ENCODE measurements around the gene TMEM26. TPM values are rescaled to one million over a fixed set of nuclear protein-coding genes. Genes with fewer than 3 reads are reported as not detected.

TMEM26 gene
- total RNA-seq, 1 donor from 2014 or later = 0.46 TPM

DNA sequence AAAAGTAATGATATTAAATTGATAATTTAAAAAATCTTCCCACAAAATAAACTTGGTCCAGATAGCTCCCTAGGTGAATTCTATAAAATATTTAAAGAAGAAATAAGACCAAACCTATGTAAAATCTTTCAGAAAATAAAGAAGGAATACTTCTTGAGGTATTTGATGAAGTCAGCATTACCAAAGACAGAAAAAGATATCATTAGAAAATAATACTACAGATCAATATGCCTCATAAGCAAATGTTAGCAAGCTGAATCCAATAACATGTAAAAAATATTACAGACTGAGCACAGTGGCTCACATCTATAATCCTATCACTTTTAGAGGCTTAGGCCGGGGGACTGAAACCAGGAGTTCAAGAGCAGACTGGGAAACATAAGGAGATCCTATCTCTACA lies 30.0 kb downstream of the TMEM26 start:
- H3K4me1 ChIP-seq = no peaks in the 10 kb centered on the region
- no peaks in the 10 kb centered on the region for H3K27me3 ChIP-seq
- intact Hi-C loops (cut with DNase I) = no loop called here
- H3K4me3 ChIP-seq = no peak overlapping the region
- ATAC-seq (no peak), DNase-seq (no peak)
- H3K9me3 ChIP-seq = peaks cover 24% of the 10 kb centered on the region
- H3K27ac ChIP-seq = no peak overlapping the region
- TF ChIP-seq, protein P1, sequence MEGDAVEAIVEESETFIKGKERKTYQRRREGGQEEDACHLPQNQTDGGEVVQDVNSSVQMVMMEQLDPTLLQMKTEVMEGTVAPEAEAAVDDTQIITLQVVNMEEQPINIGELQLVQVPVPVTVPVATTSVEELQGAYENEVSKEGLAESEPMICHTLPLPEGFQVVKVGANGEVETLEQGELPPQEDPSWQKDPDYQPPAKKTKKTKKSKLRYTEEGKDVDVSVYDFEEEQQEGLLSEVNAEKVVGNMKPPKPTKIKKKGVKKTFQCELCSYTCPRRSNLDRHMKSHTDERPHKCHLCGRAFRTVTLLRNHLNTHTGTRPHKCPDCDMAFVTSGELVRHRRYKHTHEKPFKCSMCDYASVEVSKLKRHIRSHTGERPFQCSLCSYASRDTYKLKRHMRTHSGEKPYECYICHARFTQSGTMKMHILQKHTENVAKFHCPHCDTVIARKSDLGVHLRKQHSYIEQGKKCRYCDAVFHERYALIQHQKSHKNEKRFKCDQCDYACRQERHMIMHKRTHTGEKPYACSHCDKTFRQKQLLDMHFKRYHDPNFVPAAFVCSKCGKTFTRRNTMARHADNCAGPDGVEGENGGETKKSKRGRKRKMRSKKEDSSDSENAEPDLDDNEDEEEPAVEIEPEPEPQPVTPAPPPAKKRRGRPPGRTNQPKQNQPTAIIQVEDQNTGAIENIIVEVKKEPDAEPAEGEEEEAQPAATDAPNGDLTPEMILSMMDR (IDR thresholded peaks at IDR 0.05) = no peak
- no peaks in the 10 kb centered on the region for H3K36me3 ChIP-seq

DNA sequence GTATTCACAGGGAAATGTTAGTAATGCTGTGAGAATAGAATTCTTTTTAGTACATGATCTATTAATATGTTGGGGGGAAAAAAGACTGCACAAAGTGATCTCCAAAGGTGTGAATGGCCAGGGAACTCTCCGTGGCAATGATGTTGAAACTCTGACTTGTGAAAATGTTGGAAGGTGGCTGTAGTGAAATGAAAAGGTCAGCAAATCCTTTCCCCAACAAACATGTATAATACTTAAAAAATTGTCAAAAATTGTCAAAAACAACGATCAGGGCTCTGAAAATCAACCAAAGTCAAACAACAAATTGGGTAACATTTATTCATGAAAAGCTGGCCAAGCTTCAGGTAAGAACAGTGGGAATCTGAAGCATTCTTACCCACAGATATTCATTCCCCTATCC lies 35.5 kb downstream of the TMEM26 start:
- DNase-seq (no peak), ATAC-seq (no peak)
- H3K27ac ChIP-seq = no peak overlapping the region
- intact Hi-C loops (cut with DNase I) = no loop called here
- no peaks in the 10 kb centered on the region for H3K36me3 ChIP-seq
- no peaks in the 10 kb centered on the region for H3K27me3 ChIP-seq
- TF ChIP-seq, protein P1 (IDR thresholded peaks at IDR 0.05) = no peak
- H3K4me1 ChIP-seq = no peaks in the 10 kb centered on the region
- no peak overlapping the region for H3K4me3 ChIP-seq
- H3K9me3 ChIP-seq = peaks cover 7% of the 10 kb centered on the region

DNA sequence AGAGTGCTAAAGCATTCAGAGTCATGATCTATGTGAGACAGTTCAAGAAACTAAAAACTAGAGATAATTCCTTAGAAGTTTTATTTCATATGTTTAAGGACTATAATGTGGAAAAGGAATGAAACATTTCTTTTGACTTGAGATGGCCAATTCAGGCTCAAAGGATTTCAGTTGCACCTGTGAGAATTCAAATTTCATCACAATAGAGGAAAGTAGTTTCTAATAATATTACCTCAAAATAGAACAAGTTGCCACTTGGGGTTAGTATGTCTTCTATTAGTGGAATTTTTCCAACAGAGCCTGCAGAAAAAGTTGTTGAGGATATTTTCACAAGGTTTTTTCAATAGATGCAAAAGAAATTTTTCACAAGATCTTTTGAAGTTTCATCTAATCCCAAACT lies 37.4 kb downstream of the TMEM26 start:
- ATAC-seq (no peak), DNase-seq (no peak)
- Histone ChIP-seq H3K9me3 (no peaks in the 10 kb centered on the region), H3K27me3 (no peaks in the 10 kb centered on the region), H3K4me3 (no peak overlapping the region), H3K36me3 (no peaks in the 10 kb centered on the region), H3K4me1 (no peaks in the 10 kb centered on the region), H3K27ac (no peak overlapping the region)
- intact Hi-C loops (cut with DNase I) = no loop called here
- TF ChIP-seq, protein P1 (IDR thresholded peaks at IDR 0.05) = no peak

DNA sequence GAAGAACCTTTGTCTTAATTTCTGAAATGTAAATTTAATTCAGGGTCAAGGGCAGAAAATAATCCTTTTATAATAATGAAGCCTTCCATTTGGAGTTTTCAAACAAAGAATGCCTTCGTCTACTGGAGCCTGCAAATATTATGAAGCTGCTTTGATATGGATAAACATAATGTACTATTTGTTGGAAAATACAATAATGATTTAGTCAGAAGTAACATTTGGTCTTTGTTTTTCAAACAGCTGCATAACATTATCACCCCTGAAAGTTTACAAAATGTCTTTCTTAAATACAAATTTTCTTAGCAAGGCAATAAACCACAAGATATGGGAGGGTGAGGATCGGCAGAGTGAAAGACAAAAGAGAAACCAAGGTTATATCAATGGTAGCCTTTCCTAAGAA lies 41.5 kb downstream of the TMEM26 start:
- Histone ChIP-seq H3K27me3 (no peaks in the 10 kb centered on the region), H3K9me3 (no peaks in the 10 kb centered on the region), H3K36me3 (no peaks in the 10 kb centered on the region), H3K4me3 (no peak overlapping the region), H3K4me1 (peaks cover 4% of the 10 kb centered on the region), H3K27ac (no peak overlapping the region)
- TF ChIP-seq, protein P1 (IDR thresholded peaks at IDR 0.05) = no peak
- DNase-seq = no peak
- intact Hi-C loops (cut with DNase I) = no loop called here
- ATAC-seq = no peak

DNA sequence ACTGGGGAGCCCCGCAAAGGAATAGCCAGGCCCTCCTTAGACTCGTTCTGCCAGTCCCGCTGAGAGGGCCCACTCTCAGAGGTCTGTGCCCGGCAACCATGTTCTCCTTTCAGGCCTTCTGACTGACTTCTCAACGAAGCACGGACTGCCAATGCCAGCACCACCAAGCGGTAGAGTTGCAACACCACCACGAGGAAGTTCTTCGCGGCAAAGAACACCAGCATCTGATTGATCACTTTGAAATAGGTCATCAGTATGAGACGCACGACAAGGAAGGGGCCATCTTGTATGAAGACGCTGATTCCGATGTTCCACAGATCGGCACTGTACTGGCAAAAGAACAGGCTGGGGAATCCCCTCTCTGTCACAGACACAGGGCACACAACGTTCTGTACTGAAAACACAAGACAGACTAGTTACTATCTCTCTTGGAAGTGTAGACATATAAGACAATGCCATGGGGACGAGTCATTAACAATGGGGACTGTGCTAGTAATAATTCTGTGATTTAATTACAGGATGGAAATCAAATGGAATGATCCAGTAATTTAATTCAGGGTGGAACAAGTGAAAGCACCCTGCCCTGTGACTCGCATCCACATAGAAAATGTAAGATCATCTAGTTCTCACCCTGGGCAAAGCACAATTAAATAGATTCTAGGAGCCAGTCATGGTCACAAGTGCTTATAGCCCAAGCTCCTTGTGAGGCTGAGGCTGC lies 42.7 kb downstream of the TMEM26 start:
- ATAC-seq (no peak), DNase-seq (peak; percentile 17)
- H3K4me1 ChIP-seq = peaks cover 4% of the 10 kb centered on the region
- intact Hi-C loops (cut with DNase I) = no loop called here
- H3K27ac ChIP-seq = no peak overlapping the region
- H3K4me3 ChIP-seq = no peak overlapping the region
- TF ChIP-seq, protein P1 (IDR thresholded peaks at IDR 0.05) = no peak
- no peaks in the 10 kb centered on the region for H3K9me3 ChIP-seq
- H3K36me3 ChIP-seq = no peaks in the 10 kb centered on the region
- H3K27me3 ChIP-seq = no peaks in the 10 kb centered on the region

DNA sequence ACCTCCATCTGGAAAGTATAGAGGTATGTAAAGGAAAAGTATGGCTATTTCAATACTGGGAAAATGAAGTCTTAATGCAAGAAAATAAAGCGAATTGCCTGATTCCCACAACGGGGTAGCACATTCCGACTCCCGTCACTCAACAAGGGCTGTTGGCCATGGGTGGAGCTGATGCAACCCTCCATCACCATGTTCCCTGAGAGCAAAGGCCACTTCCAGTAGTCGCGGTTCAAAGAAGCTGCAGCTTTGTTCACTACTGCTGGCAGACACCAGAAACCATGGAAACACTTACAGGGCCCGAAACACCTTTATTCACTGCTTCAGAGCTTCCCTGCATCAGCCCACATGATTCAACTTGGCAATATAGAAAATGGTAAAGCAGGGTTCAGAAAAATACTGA lies 44.0 kb downstream of the TMEM26 start:
- intact Hi-C loops (cut with DNase I) = no loop called here
- Histone ChIP-seq H3K27me3 (no peaks in the 10 kb centered on the region), H3K27ac (no peak overlapping the region), H3K9me3 (no peaks in the 10 kb centered on the region), H3K4me3 (no peak overlapping the region), H3K4me1 (peaks cover 4% of the 10 kb centered on the region), H3K36me3 (no peaks in the 10 kb centered on the region)
- TF ChIP-seq, protein P1 (IDR thresholded peaks at IDR 0.05) = no peak
- ATAC-seq (no peak), DNase-seq (no peak)
